ENCODE results near the gene SINHCAF. TPM values are rescaled to one million over a fixed set of nuclear protein-coding genes. Genes with fewer than 3 reads are reported as not detected.

SINHCAF gene
- total and polyA plus RNA-seq, 9 donors: 20.8 to 48.9 (median 32.5) TPM

- H3K27me3 ChIP-seq (ENCODE audit: control insufficient read depth, insufficient read depth, low read length): no peaks in the 10 kb centered on the region
- DNase-seq: no peak
- H3K4me3 ChIP-seq (ENCODE audit: low read length): no peak overlapping the region
- WGBS (ENCODE audit: insufficient coverage): 63% methylated on average over 4 of the region's 10 CpGs
- H3K36me3 ChIP-seq (ENCODE audit: control insufficient read depth, insufficient read depth, low read length): no peaks in the 10 kb centered on the region
- H3K4me1 ChIP-seq (ENCODE audit: control insufficient read depth, insufficient read depth, low read length): no peaks in the 10 kb centered on the region
- H3K27ac ChIP-seq (ENCODE audit: low read length): no peak overlapping the region
- H3K9me3 ChIP-seq (replicated peaks; ENCODE audit: control insufficient read depth, low read depth, low read length): no peaks in the 10 kb centered on the region
Observed at GRCh38 chr12:31339831-31340622, 14.1 kb upstream of the SINHCAF start.

DNA sequence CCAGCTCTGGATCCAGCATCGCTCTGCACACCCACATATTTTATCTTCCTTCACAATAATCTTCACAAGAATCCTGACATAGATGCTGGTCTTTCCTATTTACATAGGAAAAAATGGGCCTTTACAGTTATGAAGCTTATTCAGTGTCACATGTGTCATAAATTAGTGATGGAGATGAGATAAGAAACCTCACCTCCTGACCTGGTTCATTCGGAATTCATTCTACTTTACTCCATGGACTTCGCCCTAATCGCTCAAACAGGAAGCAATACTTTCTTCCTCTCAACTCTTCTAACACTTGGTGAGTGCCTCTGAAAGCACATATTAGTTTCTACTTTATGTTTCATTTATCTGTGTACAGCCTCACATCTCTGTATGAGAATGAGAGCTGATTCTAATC is 12.0 kb upstream of the SINHCAF start:
- no peak for DNase-seq
- no peaks in the 10 kb centered on the region for H3K9me3 ChIP-seq (replicated peaks; ENCODE audit: control insufficient read depth, low read depth, low read length)
- WGBS (ENCODE audit: insufficient coverage): no CpG with 5 or more reads among the region's 4 CpGs

DNA sequence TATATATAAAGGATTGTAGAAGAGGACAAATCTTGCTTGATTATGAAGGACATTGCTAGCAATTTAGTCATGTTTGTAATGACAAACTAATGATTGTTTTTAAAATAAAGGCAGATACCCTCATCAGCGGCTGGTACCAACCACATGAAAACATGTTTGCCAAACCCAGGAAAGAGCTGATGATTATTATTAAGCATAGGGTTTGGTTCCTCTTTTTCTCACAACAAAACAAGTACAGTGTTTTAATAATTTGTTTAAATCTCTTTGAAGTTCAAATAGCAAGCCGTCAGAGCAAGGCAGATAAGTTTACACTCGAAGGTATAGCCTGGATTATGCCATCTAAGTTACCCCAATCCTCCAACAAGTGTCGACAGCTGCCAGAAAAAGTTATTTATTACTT is 5.3 kb upstream of the SINHCAF start:
- Histone ChIP-seq H3K27me3 (ENCODE audit: control insufficient read depth, insufficient read depth, low read length) (no peaks in the 10 kb centered on the region), H3K27ac (ENCODE audit: low read length) (no peak overlapping the region), H3K4me3 (ENCODE audit: low read length) (no peak overlapping the region), H3K9me3 (replicated peaks; ENCODE audit: control insufficient read depth, low read depth, low read length) (no peaks in the 10 kb centered on the region), H3K4me1 (ENCODE audit: control insufficient read depth, insufficient read depth, low read length) (peaks cover 4% of the 10 kb centered on the region), H3K36me3 (ENCODE audit: control insufficient read depth, insufficient read depth, low read length) (no peaks in the 10 kb centered on the region)
- WGBS (ENCODE audit: insufficient coverage): no CpG with 5 or more reads among the region's 4 CpGs
- no peak for DNase-seq

More for the DNA sequence above, 12.0 kb upstream of the SINHCAF start:
- Histone ChIP-seq H3K4me1 (ENCODE audit: control insufficient read depth, insufficient read depth, low read length) (no peaks in the 10 kb centered on the region), H3K27me3 (ENCODE audit: control insufficient read depth, insufficient read depth, low read length) (no peaks in the 10 kb centered on the region), H3K36me3 (ENCODE audit: control insufficient read depth, insufficient read depth, low read length) (no peaks in the 10 kb centered on the region), H3K4me3 (ENCODE audit: low read length) (no peak overlapping the region), H3K27ac (ENCODE audit: low read length) (no peak overlapping the region)

DNA sequence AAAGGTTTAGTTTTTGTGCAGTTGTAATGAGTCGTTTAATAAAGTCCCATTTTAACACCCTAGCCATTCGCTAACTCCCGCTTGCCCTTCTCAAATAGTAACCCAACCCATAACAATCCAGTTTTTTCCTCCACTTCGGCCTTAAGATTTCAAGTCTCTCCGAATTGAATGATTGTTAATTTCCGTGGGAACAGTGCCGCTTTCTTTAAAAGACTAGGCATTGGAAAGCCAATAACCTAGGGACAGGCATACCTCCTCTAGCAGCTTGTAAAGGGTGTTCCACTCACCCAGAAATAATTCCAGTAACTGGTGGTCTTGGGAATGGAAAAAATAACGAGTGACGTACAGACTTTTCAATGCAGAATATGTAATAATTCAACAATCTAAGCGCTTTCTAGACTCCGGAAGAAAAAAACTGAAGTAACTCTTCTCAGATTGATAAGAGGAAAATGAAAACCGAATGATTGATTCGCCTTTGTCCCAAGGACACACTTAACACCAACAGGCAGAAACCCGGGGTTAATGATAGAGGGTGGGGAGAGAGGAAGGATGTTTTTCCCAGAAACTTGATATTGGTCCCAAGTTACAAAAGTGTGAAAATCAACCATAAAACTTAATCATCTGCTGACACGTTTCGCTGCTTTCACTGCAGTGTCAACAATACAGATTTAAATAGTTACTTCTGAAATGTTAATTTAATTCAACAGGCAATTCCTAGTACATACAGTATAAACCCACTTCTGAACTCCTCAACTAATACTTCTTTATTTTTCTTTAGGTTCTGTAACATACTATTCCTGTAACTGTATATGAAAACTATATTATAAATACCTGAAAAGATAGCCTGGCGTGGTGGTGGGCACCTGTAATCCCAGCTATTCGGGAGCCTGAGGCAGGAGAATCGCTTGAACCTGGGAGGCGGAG is 1.0 kb upstream of the SINHCAF start:
- H3K36me3 ChIP-seq (ENCODE audit: control insufficient read depth, insufficient read depth, low read length): no peaks in the 10 kb centered on the region
- H3K4me1 ChIP-seq (ENCODE audit: control insufficient read depth, insufficient read depth, low read length): peaks cover 14% of the 10 kb centered on the region
- 47% methylated on average over 6 of the region's 20 CpGs for WGBS (ENCODE audit: insufficient coverage)
- H3K27me3 ChIP-seq (ENCODE audit: control insufficient read depth, insufficient read depth, low read length): peaks cover 6% of the 10 kb centered on the region
- H3K4me3 ChIP-seq (ENCODE audit: low read length): peak overlapping the region; percentile 75
- H3K27ac ChIP-seq (ENCODE audit: low read length): peak overlapping the region; percentile 88
- peak; percentile 55 for DNase-seq
- H3K9me3 ChIP-seq (replicated peaks; ENCODE audit: control insufficient read depth, low read depth, low read length): no peaks in the 10 kb centered on the region

DNA sequence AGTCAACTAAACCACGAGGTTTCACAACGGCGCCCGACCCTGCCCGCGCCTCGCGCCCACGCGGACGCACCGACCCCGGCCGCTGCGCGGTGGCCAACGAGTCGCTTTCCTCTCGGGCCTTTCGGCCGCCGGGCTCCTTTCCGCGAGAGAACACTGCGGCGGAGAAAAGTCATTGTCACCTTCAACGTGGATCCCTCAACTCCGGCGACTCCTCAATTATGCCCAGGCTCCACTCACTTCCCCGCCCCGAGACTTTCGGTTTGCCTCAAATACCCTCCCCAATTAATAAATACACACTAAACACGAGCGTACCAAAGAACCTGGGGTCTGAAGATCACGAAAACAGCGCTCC is 450 bp downstream of the SINHCAF start:
- Histone ChIP-seq H3K27me3 (ENCODE audit: control insufficient read depth, insufficient read depth, low read length) (peaks cover 6% of the 10 kb centered on the region), H3K4me3 (ENCODE audit: low read length) (peak overlapping the region; percentile 75), H3K36me3 (ENCODE audit: control insufficient read depth, insufficient read depth, low read length) (no peaks in the 10 kb centered on the region), H3K27ac (ENCODE audit: low read length) (peak overlapping the region; percentile 91), H3K9me3 (replicated peaks; ENCODE audit: control insufficient read depth, low read depth, low read length) (no peaks in the 10 kb centered on the region), H3K4me1 (ENCODE audit: control insufficient read depth, insufficient read depth, low read length) (peaks cover 14% of the 10 kb centered on the region)
- no peak for DNase-seq
- WGBS (ENCODE audit: insufficient coverage): 0% methylated on average over 31 of the region's 36 CpGs

DNA sequence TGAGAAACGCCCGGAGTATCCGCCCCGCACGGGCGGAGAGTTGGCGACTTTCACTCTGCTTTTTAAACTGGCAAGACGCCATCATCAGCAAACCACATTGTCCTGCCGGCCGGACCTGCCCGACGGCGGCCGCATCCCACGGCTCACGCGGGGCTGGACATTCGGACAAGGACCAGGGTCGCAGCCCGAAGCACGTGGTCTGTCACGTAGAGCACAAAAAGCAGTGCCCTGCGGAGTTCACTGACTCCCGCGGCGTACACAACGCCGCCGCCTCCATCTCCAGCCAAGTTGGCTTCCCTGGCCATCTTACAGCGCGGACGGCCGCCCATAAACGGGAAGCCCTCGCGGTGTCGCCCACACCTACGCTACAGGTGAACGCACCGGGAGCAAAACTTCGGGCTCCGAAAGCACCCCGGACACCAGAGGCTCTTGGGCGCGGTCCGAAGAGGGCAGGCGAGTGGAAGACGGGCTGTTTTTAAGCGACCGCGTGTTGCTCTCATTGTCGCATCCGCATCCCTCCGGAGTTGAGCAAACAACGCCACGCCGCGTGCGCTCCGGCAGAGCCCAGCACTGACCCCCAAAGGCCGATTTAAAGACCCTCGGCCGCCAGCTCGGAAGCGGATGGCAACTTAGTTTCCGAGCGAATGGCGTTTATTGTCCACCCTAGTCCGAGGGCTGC is 966 bp downstream of the SINHCAF start:
- Histone ChIP-seq H3K36me3 (ENCODE audit: control insufficient read depth, insufficient read depth, low read length) (no peaks in the 10 kb centered on the region), H3K27ac (ENCODE audit: low read length) (peak overlapping the region; percentile 91), H3K27me3 (ENCODE audit: control insufficient read depth, insufficient read depth, low read length) (peaks cover 6% of the 10 kb centered on the region), H3K9me3 (replicated peaks; ENCODE audit: control insufficient read depth, low read depth, low read length) (no peaks in the 10 kb centered on the region), H3K4me1 (ENCODE audit: control insufficient read depth, insufficient read depth, low read length) (peaks cover 14% of the 10 kb centered on the region), H3K4me3 (ENCODE audit: low read length) (peak overlapping the region; percentile 75)
- DNase-seq: peak; percentile 71
- WGBS (ENCODE audit: insufficient coverage): under 1% methylated on average over 68 of the region's 69 CpGs

DNA sequence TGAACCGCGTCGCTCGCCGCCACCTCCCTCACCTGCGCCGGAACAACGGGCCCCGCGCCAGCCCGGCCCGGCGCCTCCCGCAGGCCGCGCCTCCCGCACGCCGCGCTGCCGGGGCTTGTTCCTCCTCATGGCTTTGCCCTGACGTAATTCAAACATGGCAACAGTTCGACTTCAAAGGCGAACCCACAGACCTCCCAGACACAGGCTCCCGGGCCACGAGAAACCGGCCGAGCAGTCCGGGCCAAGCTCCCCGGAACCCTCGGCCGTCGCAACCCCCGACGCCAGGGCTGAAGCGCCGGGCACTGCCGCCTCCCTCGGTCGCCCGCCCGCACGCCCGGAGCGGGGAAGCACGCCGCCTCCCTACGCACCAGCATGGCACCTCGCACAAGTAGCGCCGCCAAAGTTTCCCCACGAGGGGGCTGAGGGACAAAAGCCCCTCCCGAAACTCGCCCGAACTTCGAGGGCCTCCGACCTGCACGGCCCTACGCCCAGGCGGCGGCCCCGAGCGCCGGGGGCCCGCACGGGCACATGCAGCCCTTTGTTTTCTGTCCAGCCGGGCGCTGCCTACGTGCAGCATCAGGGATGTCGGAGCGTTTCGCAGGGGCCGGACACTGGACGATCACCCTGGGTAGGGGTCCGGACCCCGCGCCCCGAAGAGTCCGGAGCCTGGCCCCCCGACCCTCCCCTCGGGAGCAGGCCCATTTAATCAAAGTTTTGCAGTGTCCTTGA is 1.7 kb downstream of the SINHCAF start:
- Histone ChIP-seq H3K27ac (ENCODE audit: low read length) (peak overlapping the region; percentile 91), H3K4me1 (ENCODE audit: control insufficient read depth, insufficient read depth, low read length) (peaks cover 14% of the 10 kb centered on the region), H3K27me3 (ENCODE audit: control insufficient read depth, insufficient read depth, low read length) (peaks cover 6% of the 10 kb centered on the region), H3K4me3 (ENCODE audit: low read length) (peak overlapping the region; percentile 75), H3K9me3 (replicated peaks; ENCODE audit: control insufficient read depth, low read depth, low read length) (no peaks in the 10 kb centered on the region), H3K36me3 (ENCODE audit: control insufficient read depth, insufficient read depth, low read length) (no peaks in the 10 kb centered on the region)
- under 1% methylated on average over 81 of the region's 81 CpGs for WGBS (ENCODE audit: insufficient coverage)
- DNase-seq: peak; percentile 85

DNA sequence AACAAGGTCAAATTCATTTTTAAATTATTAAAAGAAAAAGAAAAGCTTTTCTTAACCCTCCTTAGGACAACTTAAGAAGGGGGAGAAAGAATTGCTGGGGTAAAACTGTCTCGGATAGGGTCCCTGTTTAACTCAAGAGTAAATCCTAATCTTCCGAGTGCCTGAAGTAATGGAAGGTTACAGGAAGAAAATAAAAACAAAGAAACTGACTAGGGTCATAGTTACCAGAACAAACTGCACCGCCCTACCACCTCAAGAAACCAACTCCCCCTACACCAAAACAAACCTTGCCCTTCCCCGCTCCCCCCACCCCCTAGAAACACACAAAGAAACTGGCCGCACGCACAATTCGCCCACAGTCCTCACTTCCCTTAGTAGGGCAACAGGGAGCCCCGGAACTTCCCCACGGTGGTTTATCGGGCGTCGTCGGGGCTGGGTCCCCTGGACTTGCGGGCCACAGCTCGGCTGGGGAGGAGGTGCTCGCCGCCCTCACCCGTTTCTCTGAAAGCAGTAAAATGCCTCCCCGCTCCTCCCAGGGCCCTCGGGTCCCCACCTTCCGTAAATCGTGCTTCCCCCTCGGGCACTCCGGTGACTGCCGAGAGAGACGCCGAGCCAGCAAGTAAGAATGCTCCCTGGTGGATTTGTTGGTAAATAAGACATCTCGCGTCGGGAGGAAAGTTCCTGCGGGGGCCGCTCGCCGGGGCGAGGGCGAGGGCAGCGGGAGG is 2.4 kb downstream of the SINHCAF start:
- H3K36me3 ChIP-seq (ENCODE audit: control insufficient read depth, insufficient read depth, low read length): no peaks in the 10 kb centered on the region
- WGBS (ENCODE audit: insufficient coverage): 9% methylated on average over 30 of the region's 37 CpGs
- peaks cover 14% of the 10 kb centered on the region for H3K4me1 ChIP-seq (ENCODE audit: control insufficient read depth, insufficient read depth, low read length)
- peak overlapping the region; percentile 82 for H3K27ac ChIP-seq (ENCODE audit: low read length)
- peak; percentile 44 for DNase-seq
- no peaks in the 10 kb centered on the region for H3K9me3 ChIP-seq (replicated peaks; ENCODE audit: control insufficient read depth, low read depth, low read length)
- H3K27me3 ChIP-seq (ENCODE audit: control insufficient read depth, insufficient read depth, low read length): peaks cover 6% of the 10 kb centered on the region
- peak overlapping the region; percentile 75 for H3K4me3 ChIP-seq (ENCODE audit: low read length)

GRCh38 chr12:31322801-31323207 is 3.1 kb downstream of the SINHCAF start:
- Histone ChIP-seq H3K4me1 (ENCODE audit: control insufficient read depth, insufficient read depth, low read length) (peaks cover 14% of the 10 kb centered on the region), H3K36me3 (ENCODE audit: control insufficient read depth, insufficient read depth, low read length) (no peaks in the 10 kb centered on the region), H3K9me3 (replicated peaks; ENCODE audit: control insufficient read depth, low read depth, low read length) (no peaks in the 10 kb centered on the region), H3K27ac (ENCODE audit: low read length) (no peak overlapping the region), H3K4me3 (ENCODE audit: low read length) (no peak overlapping the region), H3K27me3 (ENCODE audit: control insufficient read depth, insufficient read depth, low read length) (peaks cover 6% of the 10 kb centered on the region)
- 71% methylated on average over 2 of the region's 5 CpGs for WGBS (ENCODE audit: insufficient coverage)
- peak; percentile 25 for DNase-seq

Measured in muscle of leg (tissue), 11 donors.